GM12878 (cell line): ENCODE measurements around the gene OTULINL. TPM values are rescaled to one million over a fixed set of nuclear protein-coding genes. Genes with fewer than 3 reads are reported as not detected.

Source experiments
- ATAC-seq: fragments of 200-7000 bp; cut with Tn5 transposase; 3 replicates; pipeline ENCODE4 v1.9.1; 2020; ENCODE audit warnings: mild to moderate bottlenecking, moderate library complexity
- BruUV-seq: library from RNA; stranded (reverse); fragments of 400-500 nt; replicated peaks from 2 replicates; lab custom pipeline; 2021; lab: Mats Ljungman, UMichigan
- CTCF ChIA-PET: fragments of 300-600 bp; sonication (Branson Sonifier 250); formaldehyde crosslinking; extraction: SDS; loops from one replicate; lab custom pipeline; 2021; ENCODE audit warnings: inconsistent platforms; lab: Yijun Ruan, JAX
- POLR2A ChIA-PET: fragments of 350-600 bp; formaldehyde crosslinking; extraction: SDS; loops from one replicate; lab custom pipeline; 2021; ENCODE audit warnings: inconsistent platforms; lab: Charles Lee
- RAD21 ChIA-PET: fragments of 300-600 bp; sonication (Branson Sonifier 250); formaldehyde crosslinking; loops from one replicate; lab custom pipeline; 2023; ENCODE audit warnings: antibody characterized with exemption; ENCODE audit not compliant: unreplicated experiment; lab: Charles Lee
- SMC1A ChIA-PET: fragments of 300-600 bp; sonication (Branson Sonifier 250); formaldehyde crosslinking; loops from one replicate; lab custom pipeline; 2023; ENCODE audit not compliant: unreplicated experiment, uncharacterized antibody; lab: Charles Lee
- DNase-seq: peaks from one replicate; pipeline ENCODE4 v3.0.0-alpha.2; 2011; ENCODE audit warnings: low read depth, low spot score
- FAIRE-seq: peaks from 3 replicates; lab custom pipeline; 2011; peaks lifted over from hg19 to GRCh38; lab: Jason Lieb, UNC
- H2AFZ ChIP-seq: 2 replicates; pipeline ENCODE4 v1.6.0; 2011; ENCODE audit warnings: low read depth, low read length, control low read depth; ENCODE audit not compliant: control insufficient read depth
- H3K27ac ChIP-seq: 2 replicates; pipeline ENCODE4 v1.5.1; 2011; ENCODE audit warnings: control low read depth; ENCODE audit not compliant: control insufficient read depth, insufficient read depth
- H3K27me3 ChIP-seq, 2 experiments: replicated peaks in 1 of 2; 2 replicates each; pipeline versions ENCODE4 v1.6.0 to v1.6.1; 2011; ENCODE audit warnings: low read length in 1 of 2; ENCODE audit not compliant: control insufficient read depth in 2 of 2, insufficient read depth in 2 of 2
- H3K36me3 ChIP-seq, 2 experiments: 2 replicates each; pipeline ENCODE4 v1.5.1; 2011; ENCODE audit warnings: low read length in 1 of 2; ENCODE audit not compliant: control insufficient read depth in 2 of 2, insufficient read depth in 2 of 2
- H3K4me1 ChIP-seq: 2 replicates; pipeline ENCODE4 v1.6.1; 2011; ENCODE audit warnings: mild to moderate bottlenecking, low read length, moderate library complexity, mixed read lengths; ENCODE audit not compliant: control insufficient read depth, insufficient read depth
- H3K4me2 ChIP-seq: 2 replicates; pipeline ENCODE4 v1.6.0; 2011; ENCODE audit warnings: control low read depth; ENCODE audit not compliant: control insufficient read depth, insufficient read depth
- H3K4me3 ChIP-seq: fragments of 200-600 bp; sonication (generic); 2 replicates; pipeline ENCODE4 v1.5.1; 2016
- H3K79me2 ChIP-seq: 2 replicates; pipeline ENCODE4 v1.6.0; 2011; ENCODE audit warnings: low read length; ENCODE audit not compliant: control insufficient read depth, insufficient read depth
- H3K9ac ChIP-seq: 2 replicates; pipeline ENCODE4 v1.8.0; 2011; ENCODE audit warnings: low read length, control low read depth, mixed read lengths; ENCODE audit not compliant: control insufficient read depth, insufficient read depth
- H3K9me3 ChIP-seq: replicated peaks from 3 replicates; pipeline ENCODE4 v1.5.1; 2011; ENCODE audit warnings: mild to moderate bottlenecking, low read length; ENCODE audit not compliant: control insufficient read depth, insufficient read depth
- H4K20me1 ChIP-seq: 2 replicates; pipeline ENCODE4 v1.6.0; 2011; ENCODE audit not compliant: control insufficient read depth, insufficient read depth
- CHD4 ChIP-seq: fragments of 200-600 bp; sonication (generic); IDR thresholded peaks from 2 replicates; pipeline ENCODE4 v1.6.1; 2016; ENCODE audit warnings: mild to moderate bottlenecking
- DPF2 ChIP-seq: fragments of 450-650 bp; IDR thresholded peaks from 2 replicates; pipeline ENCODE4 v1.6.1; 2017; ENCODE audit warnings: mild to moderate bottlenecking
- ELK1 ChIP-seq: IDR thresholded peaks from 2 replicates; pipeline ENCODE4 v1.6.1; 2012; ENCODE audit warnings: low read depth, low read length, improper control_type of control experiment
- MYB ChIP-seq: fragments of 150-350 bp; IDR thresholded peaks from 2 replicates; pipeline ENCODE4 v1.6.1; 2014; ENCODE audit warnings: mild to moderate bottlenecking, low read depth, low read length, borderline replicate concordance
- NFXL1 ChIP-seq: fragments of 450-650 bp; IDR thresholded peaks from 2 replicates; pipeline ENCODE4 v1.6.1; 2017; ENCODE audit warnings: antibody characterized with exemption, mild to moderate bottlenecking, borderline replicate concordance
- NR2C1 ChIP-seq: fragments of 450-650 bp; IDR thresholded peaks from 2 replicates; pipeline ENCODE4 v1.6.1; 2017; ENCODE audit warnings: antibody characterized with exemption, mild to moderate bottlenecking, moderate library complexity
- PRDM15 ChIP-seq: fragments of 450-650 bp; formaldehyde crosslinking; IDR thresholded peaks from 2 replicates; pipeline ENCODE4 v1.4.0; 2020; ENCODE audit warnings: mild to moderate bottlenecking, moderate library complexity
- ZSCAN29 ChIP-seq: fragments of 450-650 bp; IDR thresholded peaks from 2 replicates; pipeline ENCODE4 v1.6.1; 2017; ENCODE audit warnings: mild to moderate bottlenecking, moderate library complexity
- WGBS: methylation state at CpG from one replicate; pipeline ENCODE4 v1.1.6; 2016; ENCODE audit warnings: low lambda C conversion rate; ENCODE audit not compliant: insufficient replicate concordance, insufficient coverage; ENCODE audit errors: missing lambda C conversion rate; 5-methylcytosine and 5-hydroxymethylcytosine counted together
- in situ Hi-C: fragments of 300-500 bp; cut with MboI; formaldehyde crosslinking; loops from 9 replicates; pipeline ENCODE4 v1.14.3; 2018; ENCODE audit warnings: mixed read lengths
- intact Hi-C: fragments of 100-400 bp; cut with micrococcal nuclease; formaldehyde crosslinking; loops from one replicate; pipeline ENCODE4 v1.14.2; 2022; ENCODE audit not compliant: unreplicated experiment
- polyA plus RNA-seq, 11 experiments: library from polyadenylated mRNA; depleted of rRNA in 4 of 11; unstranded in 6 of 11; stranded (reverse) in 5 of 11; fragments of >200 nt; fragmentation: Nextera tagmentation in 4 of 11; fragmentation: Illumina TruSeq in 1 of 11; extraction: Ambion mirVana in 4 of 11; extraction: Trizol in 1 of 11; gene quantifications; 1 replicate in 1 of 11; 2 replicates in 10 of 11; pipeline versions ENCODE4 v1.2.1 to v1.2.3, GENCODE V29; 2011 to 2016; ENCODE audit warnings: inconsistent platforms in 2 of 11, missing spikeins in 2 of 11, low read depth in 1 of 11
- total RNA-seq, 4 experiments: library from RNA; depleted of rRNA in 3 of 4; stranded (reverse); fragments of >200 nt in 3 of 4; fragmentation: Illumina TruSeq in 1 of 4; extraction: Trizol in 1 of 4; gene quantifications; 2 replicates each; pipeline versions ENCODE4 v1.2.1 to v1.2.3, GENCODE V29; 2013 to 2021
- TF ChIP-seq, protein P1 (sequence below): fragments of 450-650 bp; IDR thresholded peaks from 2 replicates; pipeline ENCODE4 v1.6.1; 2016; ENCODE audit warnings: mild to moderate bottlenecking, moderate library complexity, borderline replicate concordance
- TF ChIP-seq, protein P2 (sequence below): fragments of 450-650 bp; IDR thresholded peaks from 2 replicates; pipeline ENCODE4 v1.6.1; 2017; ENCODE audit warnings: mild to moderate bottlenecking, low read depth, inconsistent platforms; ENCODE audit not compliant: poor library complexity, severe bottlenecking

Gene OTULINL
- total and polyA plus RNA-seq, 10 of the 15 experiments (the other 5 are each of a cell fraction or from before 2014, with no cell fraction given), result 0.60 to 4.7 (median 1.8) TPM

- Histone ChIP-seq H3K9me3 (no peaks in the 10 kb centered on the region), H2AFZ (no peak overlapping the region), H3K36me3 (no peaks in the 10 kb centered on the region), H3K79me2 (no peaks in the 10 kb centered on the region), H3K4me1 (peaks cover 9% of the 10 kb centered on the region; the same call in 1 of the 2 replicates), H4K20me1 (no peaks in the 10 kb centered on the region), H3K4me2 (no peak overlapping the region), H3K9ac (no peak overlapping the region), H3K27me3 (peaks cover 4 to 5% of the 10 kb centered on the region in 2 experiments; a peak in 2 of 4 replicates), H3K4me3 (no peak overlapping the region), H3K27ac (no peak overlapping the region)
- CTCF ChIA-PET, result no interaction called here
- intact Hi-C loops, result no loop called here
- POLR2A ChIA-PET, result no interaction called here
- no peak for ATAC-seq
- BruUV-seq, result no TSS peak
- RAD21 ChIA-PET, result no interaction called here
- no peak for DNase-seq
- in situ Hi-C loops, result no loop called here
- SMC1A ChIA-PET, result interaction anchor here (0.7 to 1.6 kb wide), 2 partner anchors 9 to 386 kb away, joined by 3 read pairs; no protein-coding TSS in a partner anchor
- 56% methylated on average over 7 of the region's 7 CpGs for WGBS
- FAIRE-seq, result no peak
- no peak for TF ChIP-seq NR2C1
- TF ChIP-seq ZSCAN29, result no peak
- no peak for TF ChIP-seq ELK1
- TF ChIP-seq MYB, result no peak
- no peak for TF ChIP-seq NFXL1
- TF ChIP-seq CHD4, result no peak
- no peak for TF ChIP-seq PRDM15 (CRISPR knock-in tag)
- TF ChIP-seq DPF2, result no peak
- TF ChIP-seq, protein P1, sequence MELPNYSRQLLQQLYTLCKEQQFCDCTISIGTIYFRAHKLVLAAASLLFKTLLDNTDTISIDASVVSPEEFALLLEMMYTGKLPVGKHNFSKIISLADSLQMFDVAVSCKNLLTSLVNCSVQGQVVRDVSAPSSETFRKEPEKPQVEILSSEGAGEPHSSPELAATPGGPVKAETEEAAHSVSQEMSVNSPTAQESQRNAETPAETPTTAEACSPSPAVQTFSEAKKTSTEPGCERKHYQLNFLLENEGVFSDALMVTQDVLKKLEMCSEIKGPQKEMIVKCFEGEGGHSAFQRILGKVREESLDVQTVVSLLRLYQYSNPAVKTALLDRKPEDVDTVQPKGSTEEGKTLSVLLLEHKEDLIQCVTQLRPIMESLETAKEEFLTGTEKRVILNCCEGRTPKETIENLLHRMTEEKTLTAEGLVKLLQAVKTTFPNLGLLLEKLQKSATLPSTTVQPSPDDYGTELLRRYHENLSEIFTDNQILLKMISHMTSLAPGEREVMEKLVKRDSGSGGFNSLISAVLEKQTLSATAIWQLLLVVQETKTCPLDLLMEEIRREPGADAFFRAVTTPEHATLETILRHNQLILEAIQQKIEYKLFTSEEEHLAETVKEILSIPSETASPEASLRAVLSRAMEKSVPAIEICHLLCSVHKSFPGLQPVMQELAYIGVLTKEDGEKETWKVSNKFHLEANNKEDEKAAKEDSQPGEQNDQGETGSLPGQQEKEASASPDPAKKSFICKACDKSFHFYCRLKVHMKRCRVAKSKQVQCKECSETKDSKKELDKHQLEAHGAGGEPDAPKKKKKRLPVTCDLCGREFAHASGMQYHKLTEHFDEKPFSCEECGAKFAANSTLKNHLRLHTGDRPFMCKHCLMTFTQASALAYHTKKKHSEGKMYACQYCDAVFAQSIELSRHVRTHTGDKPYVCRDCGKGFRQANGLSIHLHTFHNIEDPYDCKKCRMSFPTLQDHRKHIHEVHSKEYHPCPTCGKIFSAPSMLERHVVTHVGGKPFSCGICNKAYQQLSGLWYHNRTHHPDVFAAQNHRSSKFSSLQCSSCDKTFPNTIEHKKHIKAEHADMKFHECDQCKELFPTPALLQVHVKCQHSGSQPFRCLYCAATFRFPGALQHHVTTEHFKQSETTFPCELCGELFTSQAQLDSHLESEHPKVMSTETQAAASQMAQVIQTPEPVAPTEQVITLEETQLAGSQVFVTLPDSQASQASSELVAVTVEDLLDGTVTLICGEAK, result no peak
- TF ChIP-seq, protein P2, sequence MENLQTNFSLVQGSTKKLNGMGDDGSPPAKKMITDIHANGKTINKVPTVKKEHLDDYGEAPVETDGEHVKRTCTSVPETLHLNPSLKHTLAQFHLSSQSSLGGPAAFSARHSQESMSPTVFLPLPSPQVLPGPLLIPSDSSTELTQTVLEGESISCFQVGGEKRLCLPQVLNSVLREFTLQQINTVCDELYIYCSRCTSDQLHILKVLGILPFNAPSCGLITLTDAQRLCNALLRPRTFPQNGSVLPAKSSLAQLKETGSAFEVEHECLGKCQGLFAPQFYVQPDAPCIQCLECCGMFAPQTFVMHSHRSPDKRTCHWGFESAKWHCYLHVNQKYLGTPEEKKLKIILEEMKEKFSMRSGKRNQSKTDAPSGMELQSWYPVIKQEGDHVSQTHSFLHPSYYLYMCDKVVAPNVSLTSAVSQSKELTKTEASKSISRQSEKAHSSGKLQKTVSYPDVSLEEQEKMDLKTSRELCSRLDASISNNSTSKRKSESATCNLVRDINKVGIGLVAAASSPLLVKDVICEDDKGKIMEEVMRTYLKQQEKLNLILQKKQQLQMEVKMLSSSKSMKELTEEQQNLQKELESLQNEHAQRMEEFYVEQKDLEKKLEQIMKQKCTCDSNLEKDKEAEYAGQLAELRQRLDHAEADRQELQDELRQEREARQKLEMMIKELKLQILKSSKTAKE, result no peak
Measured at GRCh38 chr5:14584848-14585247, 3.3 kb downstream of the OTULINL start.
